ENCODE data around the gene PA2G4. TPM values are rescaled to one million over a fixed set of nuclear protein-coding genes. Genes with fewer than 3 reads are reported as not detected.

PA2G4 gene
- polyA plus RNA-seq, 2 of the 4 experiments (the other 2 are of a cell fraction), result 415 to 717 TPM

DNA sequence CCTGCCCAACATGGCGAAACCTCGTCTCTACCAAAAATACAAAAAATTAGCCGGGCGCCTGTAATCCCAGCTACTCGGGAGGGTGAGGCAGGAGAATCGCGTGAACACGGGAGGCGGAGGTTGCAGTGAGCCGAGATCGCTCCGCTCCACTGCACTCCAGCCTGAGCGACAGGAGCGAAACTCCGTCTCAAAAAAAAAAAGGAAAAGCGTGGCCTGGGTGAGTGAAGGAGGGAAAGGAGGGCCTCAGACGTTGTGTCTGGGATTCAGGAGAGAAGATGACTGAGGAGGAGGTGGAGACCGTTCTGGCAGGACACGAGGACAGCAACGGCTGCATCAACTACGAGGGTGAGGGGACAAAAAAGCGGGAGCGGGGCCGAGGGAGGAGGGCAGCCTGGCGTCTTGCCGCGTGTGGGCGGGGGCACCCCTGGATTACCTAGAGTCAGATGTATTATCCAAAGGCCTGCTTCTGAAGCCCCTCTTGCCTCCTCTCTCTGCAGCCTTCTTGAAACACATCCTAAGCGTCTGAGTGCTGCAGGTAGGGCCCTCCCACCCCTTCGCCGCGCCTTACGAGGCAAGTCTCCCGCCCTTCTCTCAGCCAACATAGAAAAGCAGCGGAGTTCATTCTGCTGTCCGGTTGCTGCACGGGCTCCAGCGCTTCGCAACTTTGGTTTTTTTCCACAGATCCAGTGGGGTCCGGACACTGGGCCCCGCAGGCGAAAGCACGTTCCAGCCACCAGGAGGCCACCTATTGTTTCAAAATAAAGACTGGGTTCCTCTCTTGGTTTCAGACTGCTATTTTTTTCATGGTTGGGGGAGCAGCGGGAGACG lies 53.1 kb downstream of the PA2G4 start:
- peak overlapping the region; percentile 90 to 97 for H3K27ac ChIP-seq
- FAIRE-seq, result no peak
- H3K9me3 ChIP-seq, result no peaks in the 10 kb centered on the region
- peaks cover 43% of the 10 kb centered on the region for H3K4me1 ChIP-seq
- WGBS (ENCODE audit: missing lambda C conversion rate), result 30% methylated on average over 45 of the region's 45 CpGs
- H3K4me2 ChIP-seq, result peak overlapping the region; percentile 94
- peak; percentile 87 to 94 for DNase-seq (ENCODE audit: low read depth in 1 of 2, low spot score in 1 of 2)
- ATAC-seq, result peak; percentile 71 to 75
- ChIA-PET POLR2A (interaction anchor here (1.0 to 2.1 kb wide), 6 partner anchors 15 to 41 kb away, joined by 4 to 16 read pairs (median 7); partner anchors contain the start of genes ESYT1, RPL41, SMARCC2 and ZC3H10), CTCF (interaction anchor here (0.6 to 10.2 kb wide), 9 partner anchors 13 to 175 kb away, joined by 3 to 98 read pairs (median 4); partner anchors contain the start of genes ERBB3, ESYT1, SMARCC2 and ZC3H10)
- TF ChIP-seq CEBPB (IDR thresholded peaks at IDR 0.05), result no peak
- TF ChIP-seq RAD21 (conservative IDR thresholded peaks at IDR 0.05 in 1 of 2, IDR thresholded peaks at IDR 0.05 in 1 of 2), result peak; percentile 12 to 22; a peak in 1 of 5 replicates
- TF ChIP-seq, protein P1, sequence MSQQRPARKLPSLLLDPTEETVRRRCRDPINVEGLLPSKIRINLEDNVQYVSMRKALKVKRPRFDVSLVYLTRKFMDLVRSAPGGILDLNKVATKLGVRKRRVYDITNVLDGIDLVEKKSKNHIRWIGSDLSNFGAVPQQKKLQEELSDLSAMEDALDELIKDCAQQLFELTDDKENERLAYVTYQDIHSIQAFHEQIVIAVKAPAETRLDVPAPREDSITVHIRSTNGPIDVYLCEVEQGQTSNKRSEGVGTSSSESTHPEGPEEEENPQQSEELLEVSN (IDR thresholded peaks at IDR 0.05; ENCODE audit: borderline replicate concordance, low read depth), result peak; percentile 84
- peak; percentile 30 for TF ChIP-seq POLR2A (IDR thresholded peaks at IDR 0.05; ENCODE audit: low read length)
- TF ChIP-seq MYC (IDR thresholded peaks at IDR 0.05; ENCODE audit: borderline replicate concordance, low read length), result 0 out of 2 replicates have a peak, but pooled peaks have one; percentile 12
- peak; percentile 29; the same call in 1 of the 3 replicates for TF ChIP-seq SMC3 (IDR thresholded peaks at IDR 0.05)
- no peak; the same call in 1 of the 2 replicates for TF ChIP-seq EHF (CRISPR knock-in tag; IDR thresholded peaks at IDR 0.05)
- TF ChIP-seq, protein P2, sequence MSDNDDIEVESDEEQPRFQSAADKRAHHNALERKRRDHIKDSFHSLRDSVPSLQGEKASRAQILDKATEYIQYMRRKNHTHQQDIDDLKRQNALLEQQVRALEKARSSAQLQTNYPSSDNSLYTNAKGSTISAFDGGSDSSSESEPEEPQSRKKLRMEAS (IDR thresholded peaks at IDR 0.05), result peak; percentile 45
- TF ChIP-seq, protein P3, sequence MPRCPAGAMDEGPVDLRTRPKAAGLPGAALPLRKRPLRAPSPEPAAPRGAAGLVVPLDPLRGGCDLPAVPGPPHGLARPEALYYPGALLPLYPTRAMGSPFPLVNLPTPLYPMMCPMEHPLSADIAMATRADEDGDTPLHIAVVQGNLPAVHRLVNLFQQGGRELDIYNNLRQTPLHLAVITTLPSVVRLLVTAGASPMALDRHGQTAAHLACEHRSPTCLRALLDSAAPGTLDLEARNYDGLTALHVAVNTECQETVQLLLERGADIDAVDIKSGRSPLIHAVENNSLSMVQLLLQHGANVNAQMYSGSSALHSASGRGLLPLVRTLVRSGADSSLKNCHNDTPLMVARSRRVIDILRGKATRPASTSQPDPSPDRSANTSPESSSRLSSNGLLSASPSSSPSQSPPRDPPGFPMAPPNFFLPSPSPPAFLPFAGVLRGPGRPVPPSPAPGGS (IDR thresholded peaks at IDR 0.05), result no peak
- TF ChIP-seq, protein P4, sequence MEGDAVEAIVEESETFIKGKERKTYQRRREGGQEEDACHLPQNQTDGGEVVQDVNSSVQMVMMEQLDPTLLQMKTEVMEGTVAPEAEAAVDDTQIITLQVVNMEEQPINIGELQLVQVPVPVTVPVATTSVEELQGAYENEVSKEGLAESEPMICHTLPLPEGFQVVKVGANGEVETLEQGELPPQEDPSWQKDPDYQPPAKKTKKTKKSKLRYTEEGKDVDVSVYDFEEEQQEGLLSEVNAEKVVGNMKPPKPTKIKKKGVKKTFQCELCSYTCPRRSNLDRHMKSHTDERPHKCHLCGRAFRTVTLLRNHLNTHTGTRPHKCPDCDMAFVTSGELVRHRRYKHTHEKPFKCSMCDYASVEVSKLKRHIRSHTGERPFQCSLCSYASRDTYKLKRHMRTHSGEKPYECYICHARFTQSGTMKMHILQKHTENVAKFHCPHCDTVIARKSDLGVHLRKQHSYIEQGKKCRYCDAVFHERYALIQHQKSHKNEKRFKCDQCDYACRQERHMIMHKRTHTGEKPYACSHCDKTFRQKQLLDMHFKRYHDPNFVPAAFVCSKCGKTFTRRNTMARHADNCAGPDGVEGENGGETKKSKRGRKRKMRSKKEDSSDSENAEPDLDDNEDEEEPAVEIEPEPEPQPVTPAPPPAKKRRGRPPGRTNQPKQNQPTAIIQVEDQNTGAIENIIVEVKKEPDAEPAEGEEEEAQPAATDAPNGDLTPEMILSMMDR (IDR thresholded peaks at IDR 0.05), result peak; percentile 56
- no peak for TF ChIP-seq CBX8 (IDR thresholded peaks at IDR 0.05)
- TF ChIP-seq RARB (CRISPR knock-in tag; IDR thresholded peaks at IDR 0.05), result no peak
- H3K4me3 ChIP-seq, result peak overlapping the region; percentile 74

DNA sequence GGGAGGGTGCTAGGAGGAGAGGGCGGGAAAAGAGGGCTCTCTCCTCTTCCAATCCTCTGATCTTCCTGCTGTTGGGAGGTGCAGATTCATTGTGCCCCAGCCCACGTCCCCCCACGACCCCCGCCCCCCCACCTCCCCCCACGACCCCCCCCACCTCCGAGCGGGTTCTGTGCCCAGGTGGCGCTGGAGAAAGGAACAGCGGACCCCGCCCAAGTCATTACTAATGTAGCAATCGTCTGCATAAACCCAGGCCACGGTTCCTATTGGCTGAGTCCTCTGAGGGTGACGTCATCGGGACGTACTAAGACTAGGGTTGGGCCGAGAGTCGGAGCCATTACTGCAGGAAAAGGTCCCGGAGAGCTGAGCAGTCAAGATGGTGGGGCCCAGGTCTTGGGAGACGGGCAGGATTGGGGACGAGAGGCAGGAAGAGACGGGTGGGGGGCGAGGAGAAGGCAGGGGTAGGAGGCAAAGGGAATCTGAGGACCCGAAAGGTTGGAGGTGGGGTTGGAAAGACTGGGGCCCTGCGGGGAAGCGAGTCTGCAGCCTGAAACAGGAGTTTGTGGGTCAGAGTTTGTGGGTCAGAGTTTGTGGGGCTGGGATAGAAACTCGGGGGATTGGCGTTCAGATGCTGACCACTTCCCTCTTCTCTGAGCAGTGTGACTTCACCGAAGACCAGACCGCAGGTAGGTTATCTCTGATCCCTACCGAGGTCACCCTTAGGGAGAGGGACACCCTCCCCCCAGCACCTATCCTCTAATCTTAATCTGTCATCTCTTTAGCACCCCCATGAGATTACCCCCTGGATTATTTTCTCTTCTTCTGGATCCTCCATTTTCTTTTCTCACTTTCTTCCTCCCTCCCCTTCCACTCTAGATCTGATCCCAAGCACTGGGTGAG lies 53.9 kb downstream of the PA2G4 start, which contains the start of gene MYL6:
Gene MYL6, plus strand, starts transcription at position 331 of the 897 bp plus-strand sequence. Its CDS starts 43 bp downstream, at position 374.
- Histone ChIP-seq H3K4me2 (peak within 1 kb of the TSS; percentile 94), H3K4me3 (peak within 1 kb of the TSS; percentile 74), H3K27ac (peak within 1 kb of the TSS; percentile 90 to 97), H3K4me1 (peaks cover 39% of the 10 kb centered on the region), H3K9me3 (no peaks in the 10 kb centered on the region)
- DNase-seq (ENCODE audit: low read depth in 1 of 2, low spot score in 1 of 2), result peak; percentile 98 to 99
- CTCF ChIA-PET, result interaction anchor here (0.5 to 10.2 kb wide), 7 partner anchors 9 to 40 kb away, joined by 3 to 98 read pairs (median 7); partner anchors contain the start of genes ESYT1, SMARCC2 and ZC3H10
- POLR2A ChIA-PET, result interaction anchor here (0.6 to 2.1 kb wide), 7 partner anchors 8 to 42 kb away, joined by 3 to 16 read pairs (median 7); partner anchors contain the start of genes ESYT1, RPL41, SMARCC2 and ZC3H10
- peak; percentile 23 for FAIRE-seq
- ATAC-seq, result peak; percentile 87 to 89
- WGBS (ENCODE audit: missing lambda C conversion rate), result 2% methylated on average over 21 of the region's 30 CpGs
- peak; percentile 41; the same call in 1 of the 2 replicates for TF ChIP-seq HOXB5 (CRISPR knock-in tag; IDR thresholded peaks at IDR 0.05)
- peak; percentile 55; the same call in 1 of the 2 replicates for TF ChIP-seq FOXS1 (CRISPR knock-in tag; IDR thresholded peaks at IDR 0.05)
- TF ChIP-seq KDM5A (IDR thresholded peaks at IDR 0.05), result no peak
- no peak for TF ChIP-seq MYC (IDR thresholded peaks at IDR 0.05; ENCODE audit: borderline replicate concordance, low read length)
- TF ChIP-seq, protein P5, sequence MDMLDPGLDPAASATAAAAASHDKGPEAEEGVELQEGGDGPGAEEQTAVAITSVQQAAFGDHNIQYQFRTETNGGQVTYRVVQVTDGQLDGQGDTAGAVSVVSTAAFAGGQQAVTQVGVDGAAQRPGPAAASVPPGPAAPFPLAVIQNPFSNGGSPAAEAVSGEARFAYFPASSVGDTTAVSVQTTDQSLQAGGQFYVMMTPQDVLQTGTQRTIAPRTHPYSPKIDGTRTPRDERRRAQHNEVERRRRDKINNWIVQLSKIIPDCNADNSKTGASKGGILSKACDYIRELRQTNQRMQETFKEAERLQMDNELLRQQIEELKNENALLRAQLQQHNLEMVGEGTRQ (IDR thresholded peaks at IDR 0.05), result no peak
- no peak for TF ChIP-seq BHLHE40 (IDR thresholded peaks at IDR 0.05; ENCODE audit: low read depth, low read length)
- TF ChIP-seq HDAC2 (IDR thresholded peaks at IDR 0.05), result no peak
- TF ChIP-seq, protein P6, sequence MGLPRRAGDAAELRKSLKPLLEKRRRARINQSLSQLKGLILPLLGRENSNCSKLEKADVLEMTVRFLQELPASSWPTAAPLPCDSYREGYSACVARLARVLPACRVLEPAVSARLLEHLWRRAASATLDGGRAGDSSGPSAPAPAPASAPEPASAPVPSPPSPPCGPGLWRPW (IDR thresholded peaks at IDR 0.05), result no peak
- TF ChIP-seq NFE2L2 (conservative IDR thresholded peaks at IDR 0.05; ENCODE audit: low read length), result no peak
- no peak for TF ChIP-seq RFX5 (IDR thresholded peaks at IDR 0.05)
- TF ChIP-seq TP53 (CRISPR knock-in tag; IDR thresholded peaks at IDR 0.05), result 0 out of 2 replicates have a peak, but pooled peaks have one; percentile 59
- TF ChIP-seq, protein P7, sequence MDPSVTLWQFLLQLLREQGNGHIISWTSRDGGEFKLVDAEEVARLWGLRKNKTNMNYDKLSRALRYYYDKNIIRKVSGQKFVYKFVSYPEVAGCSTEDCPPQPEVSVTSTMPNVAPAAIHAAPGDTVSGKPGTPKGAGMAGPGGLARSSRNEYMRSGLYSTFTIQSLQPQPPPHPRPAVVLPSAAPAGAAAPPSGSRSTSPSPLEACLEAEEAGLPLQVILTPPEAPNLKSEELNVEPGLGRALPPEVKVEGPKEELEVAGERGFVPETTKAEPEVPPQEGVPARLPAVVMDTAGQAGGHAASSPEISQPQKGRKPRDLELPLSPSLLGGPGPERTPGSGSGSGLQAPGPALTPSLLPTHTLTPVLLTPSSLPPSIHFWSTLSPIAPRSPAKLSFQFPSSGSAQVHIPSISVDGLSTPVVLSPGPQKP (IDR thresholded peaks at IDR 0.05; ENCODE audit: low read depth, low read length), result no peak
- TF ChIP-seq, protein P8, sequence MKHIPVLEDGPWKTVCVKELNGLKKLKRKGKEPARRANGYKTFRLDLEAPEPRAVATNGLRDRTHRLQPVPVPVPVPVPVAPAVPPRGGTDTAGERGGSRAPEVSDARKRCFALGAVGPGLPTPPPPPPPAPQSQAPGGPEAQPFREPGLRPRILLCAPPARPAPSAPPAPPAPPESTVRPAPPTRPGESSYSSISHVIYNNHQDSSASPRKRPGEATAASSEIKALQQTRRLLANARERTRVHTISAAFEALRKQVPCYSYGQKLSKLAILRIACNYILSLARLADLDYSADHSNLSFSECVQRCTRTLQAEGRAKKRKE (CRISPR knock-in tag; IDR thresholded peaks at IDR 0.05; ENCODE audit: low read depth), result no peak
- TF ChIP-seq RAD21 (conservative IDR thresholded peaks at IDR 0.05 in 1 of 2, IDR thresholded peaks at IDR 0.05 in 1 of 2), result no peak
- TF ChIP-seq ZC3H11A (IDR thresholded peaks at IDR 0.05), result no peak
- peak; percentile 58 for TF ChIP-seq TFCP2L1 (CRISPR knock-in tag; IDR thresholded peaks at IDR 0.05)
